Vagina (tissue), 2 donors: ENCODE measurements around the gene SPDYE11.
"Not testable (repeated sequence)": the region's sequence is repeated elsewhere in the genome, so short reads cannot be mapped to it uniquely, and the experiment has no call there.

Experiments
- CTCF ChIP-seq, 3 experiments: fragments of 450-650 bp in 2 of 3; fragments of 200-600 bp in 1 of 3; sonication (generic) in 1 of 3; IDR thresholded peaks; one replicate each; pipeline ENCODE4 v1.5.1; 2017 to 2019; ENCODE audit warnings: antibody characterized with exemption in 3 of 3, mild to moderate bottlenecking in 2 of 3, moderate library complexity in 2 of 3
- POLR2A ChIP-seq, 2 donors: fragments of 450-650 bp; IDR thresholded peaks; one replicate each; pipeline ENCODE4 v1.6.1; 2017; ENCODE audit warnings: antibody characterized with exemption in 2 of 2, mild to moderate bottlenecking in 2 of 2, moderate library complexity in 2 of 2
- POLR2AphosphoS5 ChIP-seq, 2 donors: sonication (generic); formaldehyde crosslinking; IDR thresholded peaks; one replicate each; pipeline ENCODE4 v1.9.0; 2017; ENCODE audit warnings: antibody characterized with exemption in 2 of 2, mild to moderate bottlenecking in 2 of 2, low read depth in 1 of 2; ENCODE audit not compliant: insufficient read depth in 1 of 2

GRCh38 chr7:73057811-73058210, at the start of gene SPDYE11:
- not testable (repeated sequence) for TF ChIP-seq CTCF (IDR thresholded peaks at IDR 0.05); POLR2AphosphoS5 (IDR thresholded peaks at IDR 0.05; ENCODE audit: insufficient read depth in 1 of 2, low read depth in 1 of 2); POLR2A (IDR thresholded peaks at IDR 0.05)
